Peyer's patch (tissue), 4 donors: Measurements from ENCODE around the gene TRMT5. TPM values are rescaled to one million over a fixed set of nuclear protein-coding genes. Genes with fewer than 3 reads are reported as not detected.

Experiments
- DNase-seq, 3 donors: peaks; one replicate each; pipeline ENCODE4 v3.0.0-alpha.2; 2017 to 2019
- H3K27ac ChIP-seq, 4 donors: fragments of 200-600 bp; sonication (generic); one replicate each; pipeline ENCODE4 v1.5.1; 2016 to 2019
- H3K27me3 ChIP-seq, 2 donors: fragments of 200-600 bp; sonication (generic); one replicate each; pipeline ENCODE4 v1.5.1; 2019
- H3K36me3 ChIP-seq, 3 donors: fragments of 200-600 bp; sonication (generic); one replicate each; pipeline ENCODE4 v1.5.1; 2016 to 2019
- H3K4me1 ChIP-seq, 4 donors: fragments of 200-600 bp; sonication (generic); one replicate each; pipeline ENCODE4 v1.5.1; 2016 to 2019
- H3K4me3 ChIP-seq, 4 donors: fragments of 200-600 bp; sonication (generic); 1 replicate in 3 of 4; 2 replicates in 1 of 4; pipeline ENCODE4 v1.5.1; 2016 to 2019; ENCODE audit warnings: mild to moderate bottlenecking in 1 of 4
- H3K9me3 ChIP-seq, 4 donors: fragments of 200-600 bp; sonication (generic); one replicate each; pipeline ENCODE4 v1.5.1; 2016 to 2019; ENCODE audit warnings: mild to moderate bottlenecking in 1 of 4
- POLR2A ChIP-seq, 2 donors: fragments of 450-650 bp; IDR thresholded peaks; one replicate each; pipeline ENCODE4 v1.5.1; 2017; ENCODE audit warnings: antibody characterized with exemption in 2 of 2, mild to moderate bottlenecking in 2 of 2, moderate library complexity in 2 of 2
- total RNA-seq, 4 donors: library from RNA; depleted of rRNA; stranded (reverse); fragments of >200 nt; gene quantifications; one replicate each; pipeline ENCODE4 v1.1.0, GENCODE V29; 2016
- TF ChIP-seq, protein P1 (sequence below), 6 experiments: fragments of 450-650 bp in 4 of 6; fragments of 200-600 bp in 2 of 6; sonication (generic) in 1 of 6; IDR thresholded peaks; one replicate each; pipeline ENCODE4 v1.5.1; 2017 to 2019; ENCODE audit warnings: antibody characterized with exemption in 6 of 6, mild to moderate bottlenecking in 3 of 6, moderate library complexity in 1 of 6

The TRMT5 gene
- total RNA-seq, 4 donors from 2014 or later = 4.0 to 11.0 (median 5.0) TPM

- TF ChIP-seq POLR2A (IDR thresholded peaks at IDR 0.05) = no peak
- TF ChIP-seq, protein P1, sequence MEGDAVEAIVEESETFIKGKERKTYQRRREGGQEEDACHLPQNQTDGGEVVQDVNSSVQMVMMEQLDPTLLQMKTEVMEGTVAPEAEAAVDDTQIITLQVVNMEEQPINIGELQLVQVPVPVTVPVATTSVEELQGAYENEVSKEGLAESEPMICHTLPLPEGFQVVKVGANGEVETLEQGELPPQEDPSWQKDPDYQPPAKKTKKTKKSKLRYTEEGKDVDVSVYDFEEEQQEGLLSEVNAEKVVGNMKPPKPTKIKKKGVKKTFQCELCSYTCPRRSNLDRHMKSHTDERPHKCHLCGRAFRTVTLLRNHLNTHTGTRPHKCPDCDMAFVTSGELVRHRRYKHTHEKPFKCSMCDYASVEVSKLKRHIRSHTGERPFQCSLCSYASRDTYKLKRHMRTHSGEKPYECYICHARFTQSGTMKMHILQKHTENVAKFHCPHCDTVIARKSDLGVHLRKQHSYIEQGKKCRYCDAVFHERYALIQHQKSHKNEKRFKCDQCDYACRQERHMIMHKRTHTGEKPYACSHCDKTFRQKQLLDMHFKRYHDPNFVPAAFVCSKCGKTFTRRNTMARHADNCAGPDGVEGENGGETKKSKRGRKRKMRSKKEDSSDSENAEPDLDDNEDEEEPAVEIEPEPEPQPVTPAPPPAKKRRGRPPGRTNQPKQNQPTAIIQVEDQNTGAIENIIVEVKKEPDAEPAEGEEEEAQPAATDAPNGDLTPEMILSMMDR (IDR thresholded peaks at IDR 0.05) = no peak
- Histone ChIP-seq H3K27ac (no peak overlapping the region), H3K27me3 (no peaks in the 10 kb centered on the region), H3K9me3 (no peaks in the 10 kb centered on the region), H3K4me1 (no peaks in the 10 kb centered on the region), H3K36me3 (no peaks in the 10 kb centered on the region), H3K4me3 (no peak overlapping the region)
- DNase-seq = no peak
Observed at GRCh38 chr14:60951776-60952435, 29.0 kb downstream of the TRMT5 start.

DNA sequence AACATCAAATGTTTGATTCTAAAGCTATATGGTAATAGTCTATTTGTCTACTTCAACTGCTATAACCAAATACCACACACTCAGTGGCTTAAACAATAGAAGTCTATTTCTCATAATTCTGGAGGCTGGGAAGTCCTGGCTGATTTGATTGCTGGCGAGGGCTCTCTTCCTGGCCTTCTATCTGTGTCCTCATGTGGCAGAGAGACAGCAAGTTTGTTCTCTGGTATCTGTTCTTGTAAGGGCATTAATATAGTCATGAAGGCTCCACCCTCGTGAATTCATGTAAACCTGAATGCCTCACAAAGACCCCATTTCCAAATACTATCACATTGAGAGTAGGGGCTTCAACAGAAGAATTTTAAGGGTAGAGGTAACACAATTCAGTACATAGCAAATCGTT lies 34.1 kb downstream of the TRMT5 start:
- Histone ChIP-seq H3K27me3 (no peaks in the 10 kb centered on the region), H3K36me3 (no peaks in the 10 kb centered on the region), H3K27ac (no peak overlapping the region), H3K9me3 (no peaks in the 10 kb centered on the region), H3K4me1 (no peaks in the 10 kb centered on the region), H3K4me3 (no peak overlapping the region)
- no peak for DNase-seq
- TF ChIP-seq, protein P1 (IDR thresholded peaks at IDR 0.05) = no peak
- no peak for TF ChIP-seq POLR2A (IDR thresholded peaks at IDR 0.05)

DNA sequence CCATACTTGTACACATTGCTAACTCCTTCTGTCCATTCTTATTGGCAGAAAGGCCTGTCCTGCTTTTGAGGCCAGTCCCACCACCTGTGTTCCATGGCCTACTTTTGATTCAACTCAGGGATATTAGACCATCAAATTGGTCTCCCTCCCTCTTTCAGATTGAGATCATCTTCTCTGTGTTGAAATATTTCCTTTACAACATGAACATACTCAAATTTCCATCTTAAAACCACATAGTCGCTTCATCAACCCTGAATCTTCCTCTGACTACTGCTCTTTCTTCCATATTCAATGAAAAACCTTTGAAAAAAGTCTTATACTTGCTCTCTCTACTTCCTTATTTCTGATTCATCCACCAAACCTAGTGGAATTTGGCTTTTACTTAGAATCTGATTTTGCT lies 34.9 kb downstream of the TRMT5 start:
- TF ChIP-seq, protein P1 (IDR thresholded peaks at IDR 0.05) = no peak
- no peak for TF ChIP-seq POLR2A (IDR thresholded peaks at IDR 0.05)

GRCh38 chr14:60944204-60944603 lies 36.7 kb downstream of the TRMT5 start:
- Histone ChIP-seq H3K4me1 (no peaks in the 10 kb centered on the region), H3K27me3 (no peaks in the 10 kb centered on the region), H3K9me3 (no peaks in the 10 kb centered on the region), H3K27ac (no peak overlapping the region), H3K36me3 (no peaks in the 10 kb centered on the region), H3K4me3 (no peak overlapping the region)
- no peak for TF ChIP-seq POLR2A (IDR thresholded peaks at IDR 0.05)
- TF ChIP-seq, protein P1 (IDR thresholded peaks at IDR 0.05) = no peak
- no peak for DNase-seq

More for the DNA sequence above, 34.9 kb downstream of the TRMT5 start:
- Histone ChIP-seq H3K9me3 (no peaks in the 10 kb centered on the region), H3K27me3 (no peaks in the 10 kb centered on the region), H3K4me3 (no peak overlapping the region), H3K27ac (no peak overlapping the region), H3K4me1 (no peaks in the 10 kb centered on the region), H3K36me3 (no peaks in the 10 kb centered on the region)
- no peak for DNase-seq

- Histone ChIP-seq H3K27ac (no peak overlapping the region), H3K36me3 (no peaks in the 10 kb centered on the region), H3K9me3 (no peaks in the 10 kb centered on the region), H3K4me1 (no peaks in the 10 kb centered on the region), H3K27me3 (no peaks in the 10 kb centered on the region), H3K4me3 (no peak overlapping the region)
- TF ChIP-seq POLR2A (IDR thresholded peaks at IDR 0.05) = no peak
- TF ChIP-seq, protein P1 (IDR thresholded peaks at IDR 0.05) = no peak
- DNase-seq = no peak
Observed at GRCh38 chr14:60943637-60944032, 37.2 kb downstream of the TRMT5 start.
